Spinal cord (tissue), 10 donors: ENCODE results near the gene SLC39A13. TPM values are rescaled to one million over a fixed set of nuclear protein-coding genes. Genes with fewer than 3 reads are reported as not detected.
A peak's percentile ranks its signal among the peaks of the same experiment; 100 is the strongest.

Experiments
- DNase-seq, 6 donors: peaks; one replicate each; pipeline versions ENCODE4 v3.0.0 to v3.0.0-alpha.2; 2013 to 2015; ENCODE audit warnings: low spot score in 6 of 6, low read depth in 4 of 6
- H3K27ac ChIP-seq: one replicate; pipeline ENCODE4 v1.5.1; 2013; ENCODE audit warnings: low read depth, low read length, control low read depth
- H3K27me3 ChIP-seq: one replicate; pipeline ENCODE4 v1.6.1; 2013; ENCODE audit warnings: low read length; ENCODE audit not compliant: control insufficient read depth, insufficient read depth
- H3K36me3 ChIP-seq: one replicate; pipeline ENCODE4 v1.6.1; 2013; ENCODE audit warnings: low read length; ENCODE audit not compliant: control insufficient read depth, insufficient read depth
- H3K4me1 ChIP-seq: one replicate; pipeline ENCODE4 v1.6.1; 2013; ENCODE audit warnings: low read length; ENCODE audit not compliant: control insufficient read depth, insufficient read depth
- H3K4me3 ChIP-seq: one replicate; pipeline ENCODE4 v1.5.1; 2013; ENCODE audit warnings: low read depth, low read length, control low read depth
- H3K9me3 ChIP-seq: one replicate; pipeline ENCODE4 v1.6.1; 2013; ENCODE audit warnings: low read length; ENCODE audit not compliant: control insufficient read depth, insufficient read depth
- WGBS: methylation state at CpG from one replicate; pipeline ENCODE4 v1.1.5; 2013; ENCODE audit warnings: missing lambda C conversion rate; ENCODE audit not compliant: insufficient coverage; 5-methylcytosine and 5-hydroxymethylcytosine counted together
- polyA plus RNA-seq, 2 donors: library from polyadenylated mRNA; unstranded; fragments of 120-200 nt; gene quantifications; one replicate each; pipeline ENCODE4 v1.2.1, GENCODE V29; 2013; ENCODE audit not compliant: insufficient read length in 2 of 2
- total RNA-seq, 2 donors: library from RNA; depleted of rRNA in 1 of 2; stranded (reverse); fragments of 120-200 nt in 1 of 2; fragments of >200 nt in 1 of 2; gene quantifications; one replicate each; pipeline versions ENCODE4 v1.2.3 to v1.2.4, GENCODE V29; 2013 to 2014
- donor health status: healthy.

SLC39A13 gene
- total and polyA plus RNA-seq, 4 donors, result 18.7 to 51.4 (median 42.0) TPM

- DNase-seq, result no peak
- Histone ChIP-seq H3K36me3 (no peaks in the 10 kb centered on the region), H3K9me3 (no peaks in the 10 kb centered on the region), H3K27me3 (no peaks in the 10 kb centered on the region), H3K4me3 (no peak overlapping the region), H3K27ac (no peak overlapping the region), H3K4me1 (peaks cover 46% of the 10 kb centered on the region)
- WGBS, result 75% methylated on average over 7 of the region's 11 CpGs
These were observed 28.9 kb downstream of the SLC39A13 start for GRCh38 chr11:47437218-47437745.

GRCh38 chr11:47437746-47438418 is 29.5 kb downstream of the SLC39A13 start:
- Histone ChIP-seq H3K4me3 (no peak overlapping the region), H3K36me3 (no peaks in the 10 kb centered on the region), H3K27ac (no peak overlapping the region), H3K27me3 (no peaks in the 10 kb centered on the region), H3K9me3 (no peaks in the 10 kb centered on the region), H3K4me1 (peaks cover 46% of the 10 kb centered on the region)
- 32% methylated on average over 12 of the region's 16 CpGs for WGBS
- DNase-seq, result peak in 3 of 6 donors; percentile 28 to 73 (median 35)

- Histone ChIP-seq H3K4me1 (peaks cover 39% of the 10 kb centered on the region), H3K27me3 (no peaks in the 10 kb centered on the region), H3K27ac (no peak overlapping the region), H3K4me3 (no peak overlapping the region), H3K36me3 (no peaks in the 10 kb centered on the region), H3K9me3 (no peaks in the 10 kb centered on the region)
- WGBS, result 88% methylated on average over 17 of the region's 18 CpGs
- no peak for DNase-seq
These were observed 30.3 kb downstream of the SLC39A13 start for GRCh38 chr11:47438721-47439120.

DNA sequence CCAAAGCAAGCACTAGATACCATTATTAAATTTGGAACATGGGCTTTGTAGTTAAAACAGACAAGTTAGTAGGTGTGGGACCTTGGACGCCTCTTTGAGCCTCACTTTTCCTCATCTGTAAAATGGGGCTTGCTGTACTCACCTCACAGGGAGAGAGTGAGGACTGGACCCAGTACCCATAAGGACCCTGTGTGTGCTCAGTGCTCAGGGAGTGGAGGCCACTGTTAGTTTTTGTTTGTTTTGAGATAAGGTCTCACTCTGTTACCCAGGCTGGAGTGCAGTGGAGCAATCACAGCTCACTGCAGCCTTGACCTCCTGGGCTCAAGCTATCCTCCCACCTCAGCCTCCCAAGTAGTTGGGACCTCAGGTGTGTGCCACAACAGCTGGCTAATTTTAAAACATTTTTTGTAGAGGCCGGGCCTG is 31.7 kb downstream of the SLC39A13 start:
- WGBS, result 70% methylated on average over 2 of the region's 2 CpGs
- no peak for DNase-seq
- peaks cover 26% of the 10 kb centered on the region for H3K4me1 ChIP-seq
- no peak overlapping the region for H3K27ac ChIP-seq
- no peaks in the 10 kb centered on the region for H3K27me3 ChIP-seq
- H3K4me3 ChIP-seq, result no peak overlapping the region
- no peaks in the 10 kb centered on the region for H3K9me3 ChIP-seq
- no peaks in the 10 kb centered on the region for H3K36me3 ChIP-seq

DNA sequence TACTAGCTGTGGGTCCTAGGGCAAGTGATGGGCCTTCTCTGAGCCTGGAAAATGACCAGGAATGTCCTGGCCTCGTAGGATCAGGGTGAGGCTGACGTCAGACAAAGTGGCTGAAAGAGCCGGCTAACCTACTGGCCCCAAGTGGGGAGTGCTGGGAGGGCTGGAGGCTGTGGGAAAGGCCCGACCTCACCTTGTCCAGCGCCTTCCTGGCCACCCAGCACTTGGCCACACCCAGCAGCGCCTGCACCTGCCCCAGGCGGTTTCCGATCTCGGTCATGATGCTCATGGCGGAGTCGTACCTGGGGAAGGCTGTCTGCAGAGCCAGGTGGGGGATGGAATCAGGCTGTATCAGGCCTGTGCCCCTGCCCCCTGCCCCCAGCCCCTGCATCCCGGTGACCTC is 33.0 kb downstream of the SLC39A13 start:
- Histone ChIP-seq H3K27ac (no peak overlapping the region), H3K4me1 (peaks cover 17% of the 10 kb centered on the region), H3K9me3 (no peaks in the 10 kb centered on the region), H3K27me3 (no peaks in the 10 kb centered on the region), H3K36me3 (no peaks in the 10 kb centered on the region), H3K4me3 (no peak overlapping the region)
- 84% methylated on average over 10 of the region's 12 CpGs for WGBS
- DNase-seq, result no peak

DNA sequence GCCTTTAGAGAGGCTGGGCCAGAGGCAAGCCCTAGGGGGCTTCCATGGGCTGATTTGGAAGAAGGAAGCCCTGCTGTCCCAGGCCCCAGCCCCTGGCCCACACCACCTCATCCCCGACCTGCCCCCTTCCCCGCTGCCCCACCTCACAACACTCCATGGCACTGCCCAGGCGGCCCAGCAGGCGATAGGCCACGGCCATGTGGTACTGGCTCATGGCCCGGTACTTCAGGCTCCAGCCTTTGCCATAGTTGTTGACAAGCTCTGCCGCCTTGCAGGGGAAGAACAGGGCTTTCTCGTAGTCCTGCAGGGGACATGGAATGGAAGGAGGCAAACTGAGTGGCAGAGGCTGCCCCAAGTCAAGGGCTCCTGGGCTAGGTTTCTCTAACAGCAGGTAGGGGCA is 34.1 kb downstream of the SLC39A13 start:
- Histone ChIP-seq H3K36me3 (no peaks in the 10 kb centered on the region), H3K27ac (no peak overlapping the region), H3K4me1 (peaks cover 14% of the 10 kb centered on the region), H3K4me3 (no peak overlapping the region), H3K9me3 (no peaks in the 10 kb centered on the region), H3K27me3 (no peaks in the 10 kb centered on the region)
- no peak for DNase-seq
- WGBS, result 60% methylated on average over 8 of the region's 8 CpGs

DNA sequence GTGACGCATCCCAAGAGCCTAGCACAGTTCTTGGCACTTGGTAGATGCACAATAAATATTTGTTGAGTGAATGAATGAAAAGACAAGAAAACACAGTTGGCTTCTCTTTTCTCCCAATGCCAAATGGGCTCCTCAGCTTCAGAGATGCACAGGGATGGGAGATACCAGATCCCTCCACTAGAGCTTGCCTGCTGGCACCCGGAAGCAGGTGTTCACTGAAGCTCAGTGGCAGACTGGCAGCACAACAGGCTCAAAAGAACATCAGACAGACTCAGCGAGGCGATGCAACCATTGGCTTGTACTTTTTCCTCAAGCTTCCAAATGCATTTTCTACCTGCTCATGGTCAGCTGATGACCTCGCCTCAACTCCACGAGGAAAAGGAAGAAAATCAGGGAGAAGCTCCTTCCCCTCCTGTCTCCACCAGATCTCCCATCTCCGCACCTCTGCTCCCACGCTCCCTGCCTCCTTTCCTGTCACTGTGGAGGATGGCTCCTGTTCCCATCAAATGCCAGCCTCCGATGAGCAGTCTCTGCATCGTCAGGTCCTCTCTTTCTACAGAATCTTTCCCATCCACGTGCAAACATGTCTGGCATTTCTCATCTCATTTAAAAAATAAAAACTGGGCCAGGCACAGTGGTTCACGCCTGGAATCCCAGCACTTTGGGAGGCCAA is 34.8 kb downstream of the SLC39A13 start:
- H3K4me3 ChIP-seq, result no peak overlapping the region
- no peak overlapping the region for H3K27ac ChIP-seq
- H3K27me3 ChIP-seq, result no peaks in the 10 kb centered on the region
- no peaks in the 10 kb centered on the region for H3K9me3 ChIP-seq
- H3K36me3 ChIP-seq, result no peaks in the 10 kb centered on the region
- DNase-seq, result peak in 1 of 6 donors; percentile 52
- H3K4me1 ChIP-seq, result peaks cover 7% of the 10 kb centered on the region
- WGBS, result 81% methylated on average over 10 of the region's 12 CpGs

- no peaks in the 10 kb centered on the region for H3K9me3 ChIP-seq
- no CpG with 5 or more reads among the region's 3 CpGs for WGBS
- H3K4me3 ChIP-seq, result no peak overlapping the region
- H3K36me3 ChIP-seq, result peaks cover 1% of the 10 kb centered on the region
- no peak overlapping the region for H3K27ac ChIP-seq
- no peak for DNase-seq
- H3K27me3 ChIP-seq, result no peaks in the 10 kb centered on the region
- peaks cover under 1% of the 10 kb centered on the region for H3K4me1 ChIP-seq
These were observed 35.4 kb downstream of the SLC39A13 start for GRCh38 chr11:47443817-47444216.

DNA sequence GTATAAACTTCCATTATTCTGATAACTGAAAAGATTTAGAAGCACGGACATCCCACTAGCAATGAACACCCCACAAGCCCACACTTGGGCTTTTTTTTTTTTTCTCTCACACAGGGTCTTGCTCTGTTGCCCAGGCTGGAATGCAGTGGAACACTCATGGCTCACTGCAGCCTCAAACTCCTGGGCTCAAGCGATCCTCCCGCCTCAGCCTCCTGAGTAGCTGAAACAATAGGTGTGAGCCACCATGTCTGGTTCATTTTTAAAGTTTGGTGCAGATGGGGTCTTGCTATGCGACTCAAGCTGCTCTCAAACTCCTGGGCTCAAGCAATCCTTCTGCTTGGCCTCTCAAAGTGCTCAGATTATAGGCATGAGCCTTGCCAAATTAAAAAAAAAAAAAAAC is 37.5 kb downstream of the SLC39A13 start:
- H3K4me3 ChIP-seq, result no peak overlapping the region
- no peaks in the 10 kb centered on the region for H3K27me3 ChIP-seq
- H3K9me3 ChIP-seq, result no peaks in the 10 kb centered on the region
- no peak for DNase-seq
- H3K36me3 ChIP-seq, result peaks cover 4% of the 10 kb centered on the region
- no peak overlapping the region for H3K27ac ChIP-seq
- 95% methylated on average over 4 of the region's 4 CpGs for WGBS
- H3K4me1 ChIP-seq, result no peaks in the 10 kb centered on the region

- H3K9me3 ChIP-seq, result no peaks in the 10 kb centered on the region
- 93% methylated on average over 9 of the region's 9 CpGs for WGBS
- no peak for DNase-seq
- H3K4me3 ChIP-seq, result no peak overlapping the region
- no peak overlapping the region for H3K27ac ChIP-seq
- no peaks in the 10 kb centered on the region for H3K27me3 ChIP-seq
- no peaks in the 10 kb centered on the region for H3K4me1 ChIP-seq
- peaks cover 4% of the 10 kb centered on the region for H3K36me3 ChIP-seq
These were observed 38.4 kb downstream of the SLC39A13 start for GRCh38 chr11:47446833-47447232.
